Endothelial cell of umbilical vein (primary cell): ENCODE measurements around the gene PAAF1. TPM values are rescaled to one million over a fixed set of nuclear protein-coding genes. Genes with fewer than 3 reads are reported as not detected.

Source experiments
- BruUV-seq: library from RNA; stranded (reverse); fragments of 400-500 nt; replicated peaks from 2 replicates; lab custom pipeline; 2021; lab: Mats Ljungman, UMichigan
- CTCF ChIA-PET: fragments of 300-600, 350-600 bp; sonication (Branson Sonifier 250); formaldehyde crosslinking; loops from one replicate; lab custom pipeline; 2021; ENCODE audit warnings: antibody characterized with exemption, inconsistent platforms; lab: Charles Lee
- POLR2A ChIA-PET: fragments of 300-600, 350-600 bp; sonication (Branson Sonifier 250); formaldehyde crosslinking; loops from one replicate; lab custom pipeline; 2021; ENCODE audit warnings: antibody characterized with exemption, inconsistent platforms; lab: Charles Lee
- DNase-seq: peaks from one replicate; pipeline ENCODE4 v3.0.0-alpha.2; 2011; ENCODE audit warnings: low read depth, low spot score
- FAIRE-seq: peaks from 2 replicates; lab custom pipeline; 2011; peaks lifted over from hg19 to GRCh38; lab: Jason Lieb, UNC
- H2AFZ ChIP-seq: 2 replicates; pipeline ENCODE4 v1.6.0; 2012; ENCODE audit warnings: low read depth, low read length, control low read depth, inconsistent platforms
- H3K27ac ChIP-seq: 2 replicates; pipeline ENCODE4 v1.5.1; 2011; ENCODE audit warnings: low read depth, mild to moderate bottlenecking, control low read depth, low read length, moderate library complexity; ENCODE audit not compliant: insufficient read depth
- H3K27me3 ChIP-seq, 2 experiments: 2 replicates each; pipeline versions ENCODE4 v1.6.0 to v1.6.1; 2011; ENCODE audit warnings: low read length in 2 of 2, mixed read lengths in 1 of 2; ENCODE audit not compliant: control insufficient read depth in 2 of 2, insufficient read depth in 2 of 2
- H3K36me3 ChIP-seq, 2 experiments: 2 replicates in 1 of 2; 3 replicates in 1 of 2; pipeline ENCODE4 v1.5.1; 2011; ENCODE audit warnings: low read length in 2 of 2, mild to moderate bottlenecking in 1 of 2, moderate library complexity in 1 of 2; ENCODE audit not compliant: control insufficient read depth in 2 of 2, insufficient read depth in 2 of 2; ENCODE audit errors: extremely low read depth in 1 of 2
- H3K4me1 ChIP-seq: 3 replicates; pipeline ENCODE4 v1.5.1; 2011; ENCODE audit warnings: mild to moderate bottlenecking, low read length; ENCODE audit not compliant: control insufficient read depth, insufficient read depth; ENCODE audit errors: extremely low read depth
- H3K4me2 ChIP-seq: 2 replicates; pipeline ENCODE4 v1.6.1; 2011; ENCODE audit warnings: low read length, control low read depth, mixed read lengths; ENCODE audit not compliant: insufficient read depth
- H3K4me3 ChIP-seq, 3 experiments: fragments of 200-600 bp in 1 of 3; sonication (generic), shearing (Covaris generic) in 1 of 3; replicated peaks in 1 of 3; 2 replicates each; pipeline ENCODE4 v1.5.1; 2011 to 2016; ENCODE audit warnings: control low read depth in 3 of 3, low read length in 3 of 3, mild to moderate bottlenecking in 2 of 3, inconsistent platforms in 1 of 3, low read depth in 1 of 3, moderate library complexity in 1 of 3; ENCODE audit not compliant: insufficient read depth in 1 of 3
- H3K79me2 ChIP-seq: 2 replicates; pipeline ENCODE4 v1.6.0; 2012; ENCODE audit warnings: low read length, inconsistent platforms; ENCODE audit not compliant: control insufficient read depth, insufficient read depth
- H3K9ac ChIP-seq: replicated peaks from 2 replicates; pipeline ENCODE3; 2011; ENCODE audit warnings: low read length, control low read depth; ENCODE audit not compliant: insufficient read depth; ENCODE audit errors: extremely low read depth
- H3K9me1 ChIP-seq: replicated peaks from 3 replicates; pipeline ENCODE4 v1.6.0; 2011; ENCODE audit warnings: mild to moderate bottlenecking, low read length; ENCODE audit not compliant: control insufficient read depth, insufficient read depth; ENCODE audit errors: extremely low read depth
- H3K9me3 ChIP-seq: replicated peaks from 2 replicates; pipeline ENCODE4 v1.5.1; 2012; ENCODE audit warnings: low read length, inconsistent platforms; ENCODE audit not compliant: control insufficient read depth, insufficient read depth
- H4K20me1 ChIP-seq: replicated peaks from 2 replicates; pipeline ENCODE3; 2011; ENCODE audit warnings: mild to moderate bottlenecking, low read length; ENCODE audit not compliant: control insufficient read depth, insufficient read depth; ENCODE audit errors: extremely low read depth
- CTCF ChIP-seq, 2 donors: IDR thresholded peaks; 1 replicate in 1 of 2; 2 replicates in 1 of 2; pipeline ENCODE4 v1.5.1; 2011; ENCODE audit warnings: low read length in 2 of 2, mild to moderate bottlenecking in 2 of 2, moderate library complexity in 2 of 2, control low read depth in 1 of 2, inconsistent platforms in 1 of 2, low read depth in 1 of 2; ENCODE audit not compliant: insufficient read depth in 1 of 2; ENCODE audit errors: extremely low read depth in 1 of 2
- EZH2 ChIP-seq: IDR thresholded peaks from 2 replicates; pipeline ENCODE4 v1.6.1; 2012; ENCODE audit warnings: borderline replicate concordance, low read depth, mild to moderate bottlenecking, moderate library complexity, low read length, inconsistent platforms; ENCODE audit not compliant: severe bottlenecking
- FOS ChIP-seq: IDR thresholded peaks from 2 replicates; pipeline ENCODE4 v1.6.1; 2011; ENCODE audit warnings: mild to moderate bottlenecking, low read length, moderate library complexity, borderline replicate concordance; ENCODE audit not compliant: insufficient read depth
- GATA2 ChIP-seq: IDR thresholded peaks from 2 replicates; pipeline ENCODE4 v1.7.0; 2011; ENCODE audit warnings: low read depth, mild to moderate bottlenecking, moderate library complexity, mixed read lengths, low read length; ENCODE audit not compliant: insufficient read length, insufficient read depth
- JUN ChIP-seq: IDR thresholded peaks from 2 replicates; pipeline ENCODE4 v1.6.1; 2011; ENCODE audit warnings: borderline replicate concordance, low read depth; ENCODE audit not compliant: insufficient read length, insufficient read depth
- MYC ChIP-seq: IDR thresholded peaks from one replicate; pipeline ENCODE4 v1.6.1; 2011; ENCODE audit warnings: mild to moderate bottlenecking, low read depth, low read length
- POLR2A ChIP-seq: IDR thresholded peaks from 2 replicates; pipeline ENCODE4 v1.6.1; 2012; ENCODE audit warnings: low read depth, mild to moderate bottlenecking, control low read depth, low read length
- POLR2AphosphoS5 ChIP-seq: IDR thresholded peaks from 2 replicates; pipeline ENCODE4 v1.6.1; 2012; ENCODE audit warnings: low read depth, mild to moderate bottlenecking, control low read depth, low read length, moderate library complexity; ENCODE audit not compliant: insufficient read depth
- dilution Hi-C: fragments of 300-500 bp; cut with MboI; formaldehyde crosslinking; loops from one replicate; pipeline ENCODE4 v1.15.0; 2019; ENCODE audit warnings: low sequenced_read_pairs; ENCODE audit not compliant: extremely low pct_ligation_motif_present
- intact Hi-C: fragments of 100-400 bp; cut with micrococcal nuclease; formaldehyde crosslinking; loops from one replicate; pipeline ENCODE4 v1.10.0; 2022
- polyA plus RNA-seq, 4 experiments: library from polyadenylated mRNA; depleted of rRNA in 3 of 4; stranded (reverse) in 3 of 4; unstranded in 1 of 4; fragments of >200 nt; gene quantifications; 2 replicates each; pipeline versions ENCODE4 v1.2.1 to v1.2.3, GENCODE V29; 2011 to 2012; ENCODE audit warnings: missing spikeins in 1 of 4
- total RNA-seq: library from RNA; stranded (reverse); gene quantifications from 2 replicates; pipeline ENCODE4 v1.2.3, GENCODE V29; 2021
- TF ChIP-seq, protein P1 (sequence below): IDR thresholded peaks from 2 replicates; pipeline ENCODE4 v1.6.1; 2011; ENCODE audit not compliant: insufficient read depth, insufficient read length

Gene PAAF1
- total and polyA plus RNA-seq, 2 donors (not counting 3 experiments of a cell fraction or from before 2014, with no cell fraction given), result 9.8 to 16.1 TPM

DNA sequence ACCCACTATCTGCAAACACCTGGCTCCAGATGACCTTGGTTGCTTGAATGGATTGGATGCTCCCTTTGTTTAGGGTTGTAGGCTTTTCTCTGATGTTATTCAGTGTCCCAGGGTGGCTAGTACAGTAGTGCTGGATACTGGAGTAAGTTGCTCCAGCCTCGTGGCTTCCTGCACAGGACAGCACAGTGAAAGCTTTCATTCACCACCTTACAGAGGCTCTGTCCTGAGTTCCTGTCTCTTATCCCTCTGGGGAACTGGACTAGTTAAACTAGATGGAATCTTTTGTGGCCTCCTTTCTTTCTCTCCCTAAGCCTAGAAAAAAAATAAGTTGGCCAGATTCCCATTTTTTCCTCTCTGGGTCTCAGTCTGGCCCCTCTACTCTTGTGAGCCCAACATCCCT lies 46.5 kb upstream of the PAAF1 start:
- H3K4me2 ChIP-seq, result no peak overlapping the region
- FAIRE-seq, result no peak
- H3K9me3 ChIP-seq, result no peaks in the 10 kb centered on the region
- H3K4me1 ChIP-seq, result no peaks in the 10 kb centered on the region
- DNase-seq, result no peak
- CTCF ChIA-PET, result no interaction called here
- no peak overlapping the region for H3K9ac ChIP-seq
- POLR2A ChIA-PET, result no interaction called here
- no peak overlapping the region for H3K4me3 ChIP-seq
- H4K20me1 ChIP-seq, result no peaks in the 10 kb centered on the region
- dilution Hi-C loops (no loop called here), intact Hi-C loops (no loop called here)
- H2AFZ ChIP-seq, result no peak overlapping the region
- H3K27me3 ChIP-seq, result no peaks in the 10 kb centered on the region
- H3K27ac ChIP-seq, result no peak overlapping the region
- TF ChIP-seq EZH2 (no peak), POLR2AphosphoS5 (no peak), GATA2 (no peak), POLR2A (no peak), MYC (no peak), JUN (no peak), FOS (no peak), CTCF (IDR thresholded peaks at IDR 0.05; ENCODE audit: extremely low read depth in 1 of 2, insufficient read depth in 1 of 2, low read depth in 1 of 2, low read length in 2 of 2) (no peak)
- TF ChIP-seq, protein P1, sequence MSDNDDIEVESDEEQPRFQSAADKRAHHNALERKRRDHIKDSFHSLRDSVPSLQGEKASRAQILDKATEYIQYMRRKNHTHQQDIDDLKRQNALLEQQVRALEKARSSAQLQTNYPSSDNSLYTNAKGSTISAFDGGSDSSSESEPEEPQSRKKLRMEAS, result no peak
- peaks cover 0 to 2% of the 10 kb centered on the region in 2 experiments for H3K36me3 ChIP-seq
- H3K9me1 ChIP-seq, result no peaks in the 10 kb centered on the region
- no peaks in the 10 kb centered on the region for H3K79me2 ChIP-seq
- no TSS peak for BruUV-seq
